OCI-LY3 (cell line): ENCODE data around the gene CGA.

ENCODE experiments used
- H2AFZ ChIP-seq: fragments of 200-600, 300-600 bp; shearing (Covaris generic); 2 replicates; pipeline ENCODE4 v1.6.0; 2014; ENCODE audit warnings: antibody characterized with exemption, low read depth, low read length
- H3K27ac ChIP-seq: fragments of 200-600, 300-600 bp; sonication (generic); 2 replicates; pipeline ENCODE4 v1.5.1; 2014; ENCODE audit warnings: mild to moderate bottlenecking, low read length, moderate library complexity, mixed read lengths
- H3K27me3 ChIP-seq: fragments of 200-600, 300-600 bp; sonication (generic); 2 replicates; pipeline ENCODE4 v1.6.1; 2014; ENCODE audit warnings: low read depth, low read length, mixed read lengths
- H3K36me3 ChIP-seq: fragments of 200-600, 300-600 bp; sonication (generic); replicated peaks from 2 replicates; pipeline ENCODE3; 2014; ENCODE audit warnings: low read depth, low read length, mixed read lengths
- H3K4me1 ChIP-seq: fragments of 300-600, 200-600 bp; sonication (generic); 2 replicates; pipeline ENCODE4 v1.6.1; 2014; ENCODE audit warnings: low read length, mixed read lengths
- H3K4me2 ChIP-seq: fragments of 200-600, 300-600 bp; sonication (generic); 2 replicates; pipeline ENCODE4 v1.6.1; 2014; ENCODE audit warnings: low read length, mixed read lengths
- H3K4me3 ChIP-seq: fragments of 300-600, 200-600 bp; sonication (generic); 2 replicates; pipeline ENCODE4 v1.5.1; 2014; ENCODE audit warnings: antibody characterized with exemption, mild to moderate bottlenecking, low read length, moderate library complexity
- H3K79me2 ChIP-seq: fragments of 300-600, 200-600 bp; shearing (Covaris generic); 2 replicates; pipeline ENCODE4 v1.6.1; 2014; ENCODE audit warnings: mild to moderate bottlenecking, low read length, mixed read lengths
- H3K9ac ChIP-seq: fragments of 300-600, 200-600 bp; shearing (Covaris generic); 2 replicates; pipeline ENCODE4 v1.6.0; 2014; ENCODE audit warnings: mild to moderate bottlenecking, low read length, moderate library complexity
- H3K9me3 ChIP-seq: fragments of 200-600, 300-600 bp; shearing (Covaris generic); 2 replicates; pipeline ENCODE4 v1.6.1; 2014; ENCODE audit warnings: low read length, mixed read lengths; ENCODE audit not compliant: insufficient read depth
- H4K20me1 ChIP-seq: fragments of 200-600, 300-600 bp; sonication (generic); 2 replicates; pipeline ENCODE4 v1.6.1; 2016; ENCODE audit warnings: low read length, mixed read lengths; ENCODE audit not compliant: insufficient read depth
- EZH2phosphoT487 ChIP-seq: fragments of 200-600 bp; shearing (Covaris generic); IDR thresholded peaks from 2 replicates; pipeline ENCODE4 v1.6.1; 2018; ENCODE audit warnings: antibody characterized with exemption, mixed run types, low read depth
- TF ChIP-seq, protein P1 (sequence below): fragments of 200-600, 300-600 bp; sonication (generic); IDR thresholded peaks from 2 replicates; pipeline ENCODE4 v1.5.1; 2014; ENCODE audit warnings: antibody characterized with exemption, low read length, low read depth

CGA gene

GRCh38 chr6:87126501-87126900 lies 31.6 kb upstream of the CGA start:
- no peak overlapping the region for H3K9ac ChIP-seq
- TF ChIP-seq, protein P1, sequence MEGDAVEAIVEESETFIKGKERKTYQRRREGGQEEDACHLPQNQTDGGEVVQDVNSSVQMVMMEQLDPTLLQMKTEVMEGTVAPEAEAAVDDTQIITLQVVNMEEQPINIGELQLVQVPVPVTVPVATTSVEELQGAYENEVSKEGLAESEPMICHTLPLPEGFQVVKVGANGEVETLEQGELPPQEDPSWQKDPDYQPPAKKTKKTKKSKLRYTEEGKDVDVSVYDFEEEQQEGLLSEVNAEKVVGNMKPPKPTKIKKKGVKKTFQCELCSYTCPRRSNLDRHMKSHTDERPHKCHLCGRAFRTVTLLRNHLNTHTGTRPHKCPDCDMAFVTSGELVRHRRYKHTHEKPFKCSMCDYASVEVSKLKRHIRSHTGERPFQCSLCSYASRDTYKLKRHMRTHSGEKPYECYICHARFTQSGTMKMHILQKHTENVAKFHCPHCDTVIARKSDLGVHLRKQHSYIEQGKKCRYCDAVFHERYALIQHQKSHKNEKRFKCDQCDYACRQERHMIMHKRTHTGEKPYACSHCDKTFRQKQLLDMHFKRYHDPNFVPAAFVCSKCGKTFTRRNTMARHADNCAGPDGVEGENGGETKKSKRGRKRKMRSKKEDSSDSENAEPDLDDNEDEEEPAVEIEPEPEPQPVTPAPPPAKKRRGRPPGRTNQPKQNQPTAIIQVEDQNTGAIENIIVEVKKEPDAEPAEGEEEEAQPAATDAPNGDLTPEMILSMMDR: no peak
- TF ChIP-seq EZH2phosphoT487: no peak
- no peak overlapping the region for H3K27ac ChIP-seq
- H3K4me3 ChIP-seq: no peak overlapping the region
- H3K4me2 ChIP-seq: no peak overlapping the region
- no peaks in the 10 kb centered on the region for H3K27me3 ChIP-seq
- H3K36me3 ChIP-seq: no peaks in the 10 kb centered on the region
- peaks cover 27% of the 10 kb centered on the region for H3K4me1 ChIP-seq
- H3K9me3 ChIP-seq: no peaks in the 10 kb centered on the region
- H2AFZ ChIP-seq: no peak overlapping the region
- no peaks in the 10 kb centered on the region for H3K79me2 ChIP-seq
- H4K20me1 ChIP-seq: no peaks in the 10 kb centered on the region

- Histone ChIP-seq H4K20me1 (no peaks in the 10 kb centered on the region), H3K79me2 (no peaks in the 10 kb centered on the region), H3K9ac (no peak overlapping the region), H3K4me1 (peaks cover 27% of the 10 kb centered on the region), H3K27ac (no peak overlapping the region), H3K4me3 (no peak overlapping the region), H3K36me3 (no peaks in the 10 kb centered on the region), H2AFZ (no peak overlapping the region), H3K9me3 (no peaks in the 10 kb centered on the region), H3K4me2 (peak overlapping the region; percentile 63), H3K27me3 (no peaks in the 10 kb centered on the region)
- no peak for TF ChIP-seq EZH2phosphoT487
Observed at GRCh38 chr6:87124074-87124473, 29.2 kb upstream of the CGA start.

GRCh38 chr6:87122477-87122876 lies 27.6 kb upstream of the CGA start:
- Histone ChIP-seq H4K20me1 (no peaks in the 10 kb centered on the region), H3K4me2 (no peak overlapping the region), H2AFZ (no peak overlapping the region), H3K36me3 (no peaks in the 10 kb centered on the region), H3K27ac (no peak overlapping the region), H3K9me3 (no peaks in the 10 kb centered on the region), H3K4me1 (peaks cover 27% of the 10 kb centered on the region), H3K9ac (no peak overlapping the region), H3K79me2 (no peaks in the 10 kb centered on the region), H3K27me3 (no peaks in the 10 kb centered on the region), H3K4me3 (no peak overlapping the region)
- TF ChIP-seq, protein P1: no peak
- TF ChIP-seq EZH2phosphoT487: no peak

DNA sequence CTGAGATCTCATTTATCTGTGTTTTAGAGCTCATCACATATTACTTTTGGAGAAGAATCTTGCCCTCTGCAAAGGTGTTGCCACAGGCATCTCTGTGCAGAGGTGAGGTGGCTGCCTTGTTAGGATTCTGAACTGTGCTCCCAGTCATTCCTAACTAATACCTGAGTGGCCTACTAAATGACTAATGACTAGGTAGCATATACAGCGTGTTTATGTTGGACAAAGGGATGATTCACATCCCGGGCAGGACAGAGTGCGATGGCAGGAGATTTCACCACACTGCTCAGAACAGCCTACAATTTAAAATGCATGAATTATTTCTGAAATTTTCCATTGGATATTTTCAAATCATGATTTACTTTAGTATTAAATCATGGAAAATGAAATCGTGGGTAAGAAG lies 23.1 kb upstream of the CGA start:
- H3K9me3 ChIP-seq: no peaks in the 10 kb centered on the region
- no peaks in the 10 kb centered on the region for H3K79me2 ChIP-seq
- H3K9ac ChIP-seq: no peak overlapping the region
- H4K20me1 ChIP-seq: no peaks in the 10 kb centered on the region
- no peak overlapping the region for H3K4me3 ChIP-seq
- no peaks in the 10 kb centered on the region for H3K27me3 ChIP-seq
- H3K4me2 ChIP-seq: no peak overlapping the region
- H3K27ac ChIP-seq: no peak overlapping the region
- no peak overlapping the region for H2AFZ ChIP-seq
- TF ChIP-seq EZH2phosphoT487: no peak
- TF ChIP-seq, protein P1: no peak
- no peaks in the 10 kb centered on the region for H3K36me3 ChIP-seq
- peaks cover 19% of the 10 kb centered on the region for H3K4me1 ChIP-seq

DNA sequence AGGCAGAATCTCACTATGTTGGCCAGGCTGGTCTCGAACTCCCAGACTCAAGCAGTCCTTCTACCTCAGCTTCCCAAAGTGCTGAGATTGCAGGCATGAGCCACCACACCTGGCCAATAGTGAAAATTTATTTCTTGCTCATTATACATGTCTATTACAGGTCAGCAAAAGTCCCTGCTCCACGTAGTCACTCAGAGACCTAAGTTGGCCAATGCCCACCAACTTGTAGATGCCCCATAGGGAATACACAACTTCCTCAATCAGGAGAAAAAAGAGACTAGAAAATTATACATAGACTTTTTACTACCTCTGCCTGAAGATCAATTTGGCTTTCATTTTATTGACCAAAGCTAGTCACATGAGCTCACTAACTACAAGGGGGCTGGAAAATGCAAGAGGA lies 22.0 kb upstream of the CGA start:
- H2AFZ ChIP-seq: no peak overlapping the region
- no peaks in the 10 kb centered on the region for H4K20me1 ChIP-seq
- peaks cover 19% of the 10 kb centered on the region for H3K4me1 ChIP-seq
- no peak overlapping the region for H3K4me3 ChIP-seq
- H3K9me3 ChIP-seq: no peaks in the 10 kb centered on the region
- TF ChIP-seq, protein P1: no peak
- TF ChIP-seq EZH2phosphoT487: no peak
- H3K79me2 ChIP-seq: no peaks in the 10 kb centered on the region
- no peak overlapping the region for H3K4me2 ChIP-seq
- no peaks in the 10 kb centered on the region for H3K27me3 ChIP-seq
- H3K27ac ChIP-seq: no peak overlapping the region
- no peak overlapping the region for H3K9ac ChIP-seq
- H3K36me3 ChIP-seq: no peaks in the 10 kb centered on the region
